ENCODE results near the gene GTF3C4. TPM values are rescaled to one million over a fixed set of nuclear protein-coding genes. Genes with fewer than 3 reads are reported as not detected.

The GTF3C4 gene
- polyA plus RNA-seq, 1 of the 3 experiments (the other 2 are of a cell fraction): 2.8 TPM

DNA sequence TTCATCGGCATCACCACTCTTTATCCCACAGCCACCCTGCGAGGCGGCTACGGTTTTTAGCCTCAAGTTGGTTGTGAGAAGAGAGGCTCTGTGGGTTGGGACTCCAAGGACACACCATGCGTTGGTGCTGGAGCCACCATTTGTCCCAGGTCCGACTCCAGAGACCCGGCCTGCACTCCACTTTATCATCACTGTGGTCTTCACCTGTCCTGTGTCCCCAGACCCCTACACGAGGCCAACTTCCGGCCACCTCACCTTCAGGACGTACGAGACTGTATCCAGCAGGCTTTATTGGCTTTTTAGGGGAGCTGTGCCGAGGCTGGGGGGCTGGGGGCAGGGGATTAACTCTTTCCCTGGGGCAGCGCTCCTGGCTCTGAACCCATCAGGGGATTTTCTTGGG is 55.0 kb downstream of the GTF3C4 start:
- POLR2A ChIA-PET: no interaction called here
- Histone ChIP-seq H3K27ac (ENCODE audit: low read depth in 2 of 2, low read length in 1 of 2) (no peak overlapping the region), H3K9me2 (no peaks in the 10 kb centered on the region), H3K27me3 (ENCODE audit: insufficient read depth) (peaks cover 5% of the 10 kb centered on the region; the same call in 1 of the 2 replicates), H3K9me3 (no peaks in the 10 kb centered on the region), H3K4me2 (no peak overlapping the region), H3K4me3 (ENCODE audit: low read depth in 2 of 2, low read length in 1 of 2) (no peak overlapping the region), H3K4me1 (ENCODE audit: control insufficient read depth in 1 of 2, insufficient read depth in 2 of 2, low read depth in 1 of 2, low read length in 1 of 2) (no peaks in the 10 kb centered on the region), H3K36me3 (replicated peaks in 1 of 2; ENCODE audit: control insufficient read depth in 1 of 2, insufficient read depth in 2 of 2, low read length in 1 of 2) (no peaks in the 10 kb centered on the region), H4K20me1 (ENCODE audit: insufficient read depth) (no peaks in the 10 kb centered on the region), H3K79me2 (ENCODE audit: insufficient read depth) (no peaks in the 10 kb centered on the region), H3F3A (replicated peaks; ENCODE audit: insufficient read depth) (no peaks in the 10 kb centered on the region), H2AFZ (ENCODE audit: low read depth) (no peak overlapping the region), H3K9ac (no peak overlapping the region)
- DNase-seq: no peak
- TF ChIP-seq, protein P1, sequence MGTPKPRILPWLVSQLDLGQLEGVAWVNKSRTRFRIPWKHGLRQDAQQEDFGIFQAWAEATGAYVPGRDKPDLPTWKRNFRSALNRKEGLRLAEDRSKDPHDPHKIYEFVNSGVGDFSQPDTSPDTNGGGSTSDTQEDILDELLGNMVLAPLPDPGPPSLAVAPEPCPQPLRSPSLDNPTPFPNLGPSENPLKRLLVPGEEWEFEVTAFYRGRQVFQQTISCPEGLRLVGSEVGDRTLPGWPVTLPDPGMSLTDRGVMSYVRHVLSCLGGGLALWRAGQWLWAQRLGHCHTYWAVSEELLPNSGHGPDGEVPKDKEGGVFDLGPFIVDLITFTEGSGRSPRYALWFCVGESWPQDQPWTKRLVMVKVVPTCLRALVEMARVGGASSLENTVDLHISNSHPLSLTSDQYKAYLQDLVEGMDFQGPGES (IDR thresholded peaks at IDR 0.05; ENCODE audit: low read depth, low read length): no peak
- TF ChIP-seq FOSL2 (IDR thresholded peaks at IDR 0.05; ENCODE audit: borderline replicate concordance, low read depth): no peak
- CTCF ChIA-PET: no interaction called here
- 66% methylated on average over 8 of the region's 13 CpGs for WGBS (ENCODE audit: low lambda C conversion rate)

DNA sequence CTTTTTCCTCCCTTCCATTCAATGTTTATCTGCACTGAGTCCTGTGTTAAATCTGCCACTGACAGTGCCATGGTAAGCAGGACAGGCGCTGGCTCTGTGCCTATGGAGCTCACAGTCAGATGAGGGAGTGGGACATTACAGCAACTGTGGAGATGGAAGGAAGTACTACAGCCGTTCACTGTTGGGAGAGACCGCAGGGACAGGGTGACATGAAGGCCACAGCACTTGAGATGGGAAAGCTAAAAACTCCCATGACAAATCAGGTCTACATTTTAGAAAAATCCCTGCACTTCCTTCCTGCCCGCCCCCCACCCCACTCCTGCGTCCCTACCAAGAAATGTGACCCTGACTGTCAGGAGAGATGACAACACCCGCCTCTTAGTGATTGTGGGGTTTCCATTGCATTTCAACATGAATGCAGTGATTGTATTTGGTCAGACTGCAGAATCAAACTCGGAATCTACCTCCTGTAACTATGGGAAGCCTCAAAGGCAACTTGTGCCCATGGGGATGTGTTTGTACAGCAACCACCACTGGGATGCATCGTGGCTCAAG is 56.4 kb downstream of the GTF3C4 start:
- no peak for DNase-seq
- Histone ChIP-seq H3K27ac (ENCODE audit: low read depth in 2 of 2, low read length in 1 of 2) (no peak overlapping the region), H3K4me3 (ENCODE audit: low read depth in 2 of 2, low read length in 1 of 2) (no peak overlapping the region), H3K9me3 (no peaks in the 10 kb centered on the region), H3K36me3 (replicated peaks in 1 of 2; ENCODE audit: control insufficient read depth in 1 of 2, insufficient read depth in 2 of 2, low read length in 1 of 2) (no peaks in the 10 kb centered on the region), H3K9me2 (no peaks in the 10 kb centered on the region), H4K20me1 (ENCODE audit: insufficient read depth) (no peaks in the 10 kb centered on the region), H3K27me3 (ENCODE audit: insufficient read depth) (peaks cover 5% of the 10 kb centered on the region; the same call in 1 of the 2 replicates), H3K9ac (no peak overlapping the region), H3K4me2 (no peak overlapping the region), H2AFZ (ENCODE audit: low read depth) (no peak overlapping the region), H3K4me1 (ENCODE audit: control insufficient read depth in 1 of 2, insufficient read depth in 2 of 2, low read depth in 1 of 2, low read length in 1 of 2) (no peaks in the 10 kb centered on the region), H3K79me2 (ENCODE audit: insufficient read depth) (no peaks in the 10 kb centered on the region), H3F3A (replicated peaks; ENCODE audit: insufficient read depth) (no peaks in the 10 kb centered on the region)
- CTCF ChIA-PET: no interaction called here
- WGBS (ENCODE audit: low lambda C conversion rate): 33% methylated on average over 8 of the region's 8 CpGs
- POLR2A ChIA-PET: no interaction called here
- TF ChIP-seq TEAD4 (IDR thresholded peaks at IDR 0.05; ENCODE audit: borderline replicate concordance, insufficient read depth) (no peak), NRF1 (IDR thresholded peaks at IDR 0.05; ENCODE audit: low read depth, low read length) (no peak), EP300 (IDR thresholded peaks at IDR 0.05; ENCODE audit: borderline replicate concordance in 1 of 2, low read depth in 1 of 2, low read length in 1 of 2) (no peak), EZH2phosphoT487 (IDR thresholded peaks at IDR 0.05; ENCODE audit: borderline replicate concordance, low read depth) (no peak), JUND (IDR thresholded peaks at IDR 0.05) (no peak), SIN3A (IDR thresholded peaks at IDR 0.05; ENCODE audit: borderline replicate concordance, low read depth, low read length) (no peak), SMC3 (IDR thresholded peaks at IDR 0.05; ENCODE audit: low read depth, low read length) (no peak), TAF1 (IDR thresholded peaks at IDR 0.05; ENCODE audit: borderline replicate concordance, low read depth, low read length) (no peak), MEF2A (IDR thresholded peaks at IDR 0.05; ENCODE audit: borderline replicate concordance, low read depth) (no peak), YY1 (IDR thresholded peaks at IDR 0.05; ENCODE audit: low read depth) (no peak), NFIC (IDR thresholded peaks at IDR 0.05; ENCODE audit: borderline replicate concordance) (no peak), FOSL2 (IDR thresholded peaks at IDR 0.05; ENCODE audit: borderline replicate concordance, low read depth) (no peak), RCOR1 (IDR thresholded peaks at IDR 0.05; ENCODE audit: low read length) (no peak)
- TF ChIP-seq, protein P2, sequence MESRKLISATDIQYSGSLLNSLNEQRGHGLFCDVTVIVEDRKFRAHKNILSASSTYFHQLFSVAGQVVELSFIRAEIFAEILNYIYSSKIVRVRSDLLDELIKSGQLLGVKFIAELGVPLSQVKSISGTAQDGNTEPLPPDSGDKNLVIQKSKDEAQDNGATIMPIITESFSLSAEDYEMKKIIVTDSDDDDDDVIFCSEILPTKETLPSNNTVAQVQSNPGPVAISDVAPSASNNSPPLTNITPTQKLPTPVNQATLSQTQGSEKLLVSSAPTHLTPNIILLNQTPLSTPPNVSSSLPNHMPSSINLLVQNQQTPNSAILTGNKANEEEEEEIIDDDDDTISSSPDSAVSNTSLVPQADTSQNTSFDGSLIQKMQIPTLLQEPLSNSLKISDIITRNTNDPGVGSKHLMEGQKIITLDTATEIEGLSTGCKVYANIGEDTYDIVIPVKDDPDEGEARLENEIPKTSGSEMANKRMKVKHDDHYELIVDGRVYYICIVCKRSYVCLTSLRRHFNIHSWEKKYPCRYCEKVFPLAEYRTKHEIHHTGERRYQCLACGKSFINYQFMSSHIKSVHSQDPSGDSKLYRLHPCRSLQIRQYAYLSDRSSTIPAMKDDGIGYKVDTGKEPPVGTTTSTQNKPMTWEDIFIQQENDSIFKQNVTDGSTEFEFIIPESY (IDR thresholded peaks at IDR 0.05; ENCODE audit: borderline replicate concordance, low read depth): no peak
- TF ChIP-seq, protein P3, sequence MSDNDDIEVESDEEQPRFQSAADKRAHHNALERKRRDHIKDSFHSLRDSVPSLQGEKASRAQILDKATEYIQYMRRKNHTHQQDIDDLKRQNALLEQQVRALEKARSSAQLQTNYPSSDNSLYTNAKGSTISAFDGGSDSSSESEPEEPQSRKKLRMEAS (IDR thresholded peaks at IDR 0.05; ENCODE audit: low read depth): no peak
- TF ChIP-seq, protein P4, sequence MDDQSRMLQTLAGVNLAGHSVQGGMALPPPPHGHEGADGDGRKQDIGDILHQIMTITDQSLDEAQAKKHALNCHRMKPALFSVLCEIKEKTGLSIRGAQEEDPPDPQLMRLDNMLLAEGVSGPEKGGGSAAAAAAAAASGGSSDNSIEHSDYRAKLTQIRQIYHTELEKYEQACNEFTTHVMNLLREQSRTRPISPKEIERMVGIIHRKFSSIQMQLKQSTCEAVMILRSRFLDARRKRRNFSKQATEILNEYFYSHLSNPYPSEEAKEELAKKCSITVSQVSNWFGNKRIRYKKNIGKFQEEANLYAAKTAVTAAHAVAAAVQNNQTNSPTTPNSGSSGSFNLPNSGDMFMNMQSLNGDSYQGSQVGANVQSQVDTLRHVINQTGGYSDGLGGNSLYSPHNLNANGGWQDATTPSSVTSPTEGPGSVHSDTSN (IDR thresholded peaks at IDR 0.05): no peak
